HG03521 (cell line): Measurements from ENCODE around the gene CTBP2.

ENCODE experiments used
- ATAC-seq: cut with Tn5 transposase; IDR thresholded peaks from one replicate; pipeline ENCODE4 v1.9.1; 2021; ENCODE audit warnings: mild to moderate bottlenecking, moderate library complexity; ENCODE audit not compliant: unreplicated experiment

Gene CTBP2

GRCh38 chr10:125125951-125126735, 34.2 kb downstream of the CTBP2 start:
- no peak for ATAC-seq

- ATAC-seq, result no peak
Observed at GRCh38 chr10:125124907-125125306, 35.5 kb downstream of the CTBP2 start.

DNA sequence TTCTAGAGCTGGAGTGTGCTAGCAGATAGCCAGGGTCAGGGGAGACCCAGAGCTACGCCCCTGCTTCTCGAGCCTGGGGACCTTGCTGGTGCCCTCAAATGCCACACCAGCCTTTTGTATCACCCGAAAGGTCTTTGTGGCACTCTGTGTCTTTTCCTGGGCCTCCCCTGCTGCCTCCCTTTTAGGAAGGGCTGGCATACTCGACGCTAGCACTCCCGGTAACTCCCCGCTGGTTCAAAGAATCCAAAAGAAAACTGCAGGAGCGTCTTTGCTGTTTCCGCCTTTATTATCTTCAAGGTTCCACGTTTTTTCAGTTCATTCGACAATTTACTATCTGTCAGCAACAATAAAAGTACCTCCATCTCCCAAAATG, 36.3 kb downstream of the CTBP2 start:
- no peak for ATAC-seq

DNA sequence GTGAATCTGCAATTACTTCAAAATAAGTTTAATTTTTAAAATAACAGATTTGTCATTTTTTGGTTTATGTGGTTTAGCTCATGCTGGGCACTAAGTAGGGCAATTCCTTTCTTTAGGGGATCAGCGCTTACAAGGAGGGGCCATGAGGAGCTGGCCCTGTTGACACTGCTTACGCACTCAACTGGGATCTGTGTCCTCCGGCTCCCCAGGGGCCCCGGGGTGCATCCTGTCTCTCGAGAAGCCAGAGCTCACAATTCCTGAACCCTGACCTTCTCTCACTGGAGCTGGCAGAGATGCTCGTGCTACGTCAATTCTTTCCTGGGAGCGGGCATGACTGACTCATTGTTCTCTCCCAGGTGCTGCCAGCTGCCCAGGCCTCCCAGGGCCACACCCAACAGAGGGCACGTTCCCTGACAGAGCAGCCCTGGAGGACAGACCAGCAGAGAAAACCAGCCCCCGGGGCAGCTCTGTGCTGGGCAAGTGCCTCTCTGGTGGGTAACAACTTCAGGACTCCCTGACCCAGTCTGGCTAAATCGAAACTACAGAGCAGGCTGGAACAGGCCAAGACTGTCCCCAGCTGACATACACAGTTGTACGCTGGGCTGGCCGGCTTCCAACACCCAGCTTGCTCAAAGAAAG, 36.8 kb downstream of the CTBP2 start:
- ATAC-seq, result no peak

DNA sequence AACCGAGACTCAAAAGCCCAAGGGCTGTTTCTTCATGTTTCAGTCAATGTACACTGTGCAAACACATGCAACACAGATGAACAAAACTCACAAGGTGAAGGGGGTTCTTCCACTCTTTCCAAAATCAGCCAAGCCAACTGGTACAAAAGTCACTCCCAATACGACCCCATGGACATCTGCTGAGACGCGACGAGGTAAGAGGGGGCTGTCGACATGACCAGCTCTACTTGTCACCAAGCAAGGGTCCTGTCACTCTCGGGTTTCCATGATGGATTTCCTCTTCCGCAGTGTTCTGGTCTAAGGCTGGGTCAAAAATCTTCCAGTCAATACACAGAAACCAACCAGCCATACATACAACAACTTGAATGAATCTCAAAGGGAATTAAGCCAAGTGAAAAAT, 37.8 kb downstream of the CTBP2 start:
- no peak for ATAC-seq

DNA sequence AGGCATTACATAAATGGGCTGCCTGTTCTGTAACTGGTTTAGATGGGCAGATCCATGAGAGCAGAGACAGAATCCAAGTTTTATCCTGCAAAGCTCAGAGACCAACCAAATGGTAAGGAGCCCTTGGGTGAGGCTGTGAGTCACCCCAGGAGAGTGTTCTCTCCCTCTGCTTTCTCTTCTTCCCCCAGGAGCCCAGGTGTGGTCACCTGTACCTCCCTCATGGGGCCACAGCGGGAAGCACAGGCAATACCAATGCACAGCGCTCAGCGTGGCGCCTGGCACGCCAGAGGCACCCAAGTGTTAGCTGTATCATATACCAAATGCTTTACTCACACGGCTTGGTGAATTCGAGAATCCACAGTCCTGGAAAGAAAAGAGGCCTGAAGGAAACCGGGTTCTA, 39.4 kb downstream of the CTBP2 start:
- ATAC-seq, result no peak

GRCh38 chr10:125120053-125120710, 40.2 kb downstream of the CTBP2 start:
- no peak for ATAC-seq

GRCh38 chr10:125118701-125119100, 41.7 kb downstream of the CTBP2 start:
- ATAC-seq, result no peak

DNA sequence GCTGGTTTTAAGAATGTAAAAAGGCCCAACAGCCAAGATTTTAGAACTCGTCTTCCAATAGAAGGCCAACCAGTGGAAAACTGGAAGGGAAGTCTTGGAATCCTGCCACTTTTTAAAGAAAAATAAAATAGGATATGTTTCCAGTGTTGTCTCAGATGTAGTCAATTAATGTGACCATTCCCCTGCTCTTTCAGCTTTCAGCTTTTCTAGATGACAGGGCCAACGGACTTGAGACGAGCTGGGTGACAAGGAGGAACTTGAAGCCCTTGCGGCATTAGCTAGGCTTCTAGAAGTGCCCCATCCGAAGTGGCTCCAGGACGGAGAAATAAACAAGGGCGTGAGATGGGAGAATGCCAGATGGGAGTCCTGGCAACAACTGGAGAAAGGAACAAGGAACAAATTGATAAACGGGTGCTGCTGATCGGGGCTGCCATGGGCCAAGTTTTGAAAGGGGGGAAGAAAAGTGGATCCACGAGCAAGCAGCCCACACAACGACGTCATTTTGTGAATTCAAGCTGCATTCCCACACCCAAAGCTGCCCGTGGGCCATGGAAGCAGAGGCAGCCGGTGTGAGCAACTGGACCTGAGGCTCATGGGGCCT, 42.3 kb downstream of the CTBP2 start:
- ATAC-seq, result no peak

- no peak for ATAC-seq
Observed at GRCh38 chr10:125116652-125117310, 43.6 kb downstream of the CTBP2 start.

DNA sequence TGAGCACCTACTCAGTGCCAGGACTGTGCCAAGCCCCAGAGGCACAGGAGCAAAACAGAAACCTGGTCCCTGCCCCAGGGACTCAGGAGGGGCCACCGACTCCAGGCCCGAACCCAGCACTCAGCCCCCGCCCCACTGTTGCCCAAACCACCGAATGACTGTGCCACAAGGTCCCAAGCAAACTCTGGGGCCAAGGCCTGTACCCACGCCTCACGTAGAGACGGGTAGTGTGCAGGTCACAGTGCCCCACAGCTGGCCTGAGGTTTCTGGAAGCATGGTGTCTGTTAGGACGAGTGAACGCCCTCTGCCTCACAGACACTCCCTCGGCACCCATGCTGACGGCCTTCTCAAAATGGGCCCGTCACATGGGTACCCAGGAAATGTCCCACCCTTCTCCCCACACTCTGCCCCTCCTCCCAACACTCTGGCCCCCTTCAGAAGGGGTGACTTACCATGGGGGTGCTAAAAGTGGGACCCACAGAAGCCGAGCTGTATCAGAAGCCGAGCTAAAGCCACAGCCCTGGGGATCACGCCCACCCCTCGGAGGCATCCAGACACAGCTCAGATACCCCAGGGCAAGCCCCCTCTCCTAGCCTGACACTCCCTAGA, 44.2 kb downstream of the CTBP2 start:
- no peak for ATAC-seq

GRCh38 chr10:125115409-125115808, 45.0 kb downstream of the CTBP2 start:
- no peak for ATAC-seq

DNA sequence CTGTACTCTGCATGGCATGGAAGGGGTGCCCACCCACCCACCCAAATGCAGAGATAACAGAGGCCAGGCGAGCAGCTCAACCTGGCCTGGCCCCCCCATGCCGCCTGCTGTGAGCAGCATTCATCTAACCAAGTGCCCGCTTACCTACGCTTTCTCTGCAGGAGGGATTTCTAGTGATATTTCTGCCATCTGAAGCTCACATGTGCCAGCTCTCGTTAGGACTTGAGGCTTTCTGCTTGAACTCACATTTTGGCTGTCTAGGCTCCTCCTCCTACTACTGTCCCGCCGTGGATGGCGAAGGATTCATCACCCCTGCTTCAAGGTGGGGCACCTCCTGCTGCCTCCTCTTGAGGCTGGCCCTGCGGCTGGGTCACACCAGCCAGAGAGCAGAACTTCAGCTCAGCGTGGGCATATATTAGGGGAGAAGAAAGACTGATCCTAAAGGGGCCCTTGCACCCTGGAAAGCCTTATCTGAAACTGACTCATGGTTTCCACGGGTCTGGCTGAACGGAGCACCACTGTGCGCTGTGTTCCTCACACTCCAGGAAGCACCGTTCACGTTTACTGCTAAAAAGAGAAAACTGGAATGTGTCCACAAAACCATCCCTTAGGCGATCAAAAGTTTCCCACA, 45.5 kb downstream of the CTBP2 start:
- ATAC-seq, result no peak

- ATAC-seq, result no peak
Observed at GRCh38 chr10:125113691-125114371, 46.5 kb downstream of the CTBP2 start.

GRCh38 chr10:125112697-125113494, 47.5 kb downstream of the CTBP2 start:
- no peak for ATAC-seq

DNA sequence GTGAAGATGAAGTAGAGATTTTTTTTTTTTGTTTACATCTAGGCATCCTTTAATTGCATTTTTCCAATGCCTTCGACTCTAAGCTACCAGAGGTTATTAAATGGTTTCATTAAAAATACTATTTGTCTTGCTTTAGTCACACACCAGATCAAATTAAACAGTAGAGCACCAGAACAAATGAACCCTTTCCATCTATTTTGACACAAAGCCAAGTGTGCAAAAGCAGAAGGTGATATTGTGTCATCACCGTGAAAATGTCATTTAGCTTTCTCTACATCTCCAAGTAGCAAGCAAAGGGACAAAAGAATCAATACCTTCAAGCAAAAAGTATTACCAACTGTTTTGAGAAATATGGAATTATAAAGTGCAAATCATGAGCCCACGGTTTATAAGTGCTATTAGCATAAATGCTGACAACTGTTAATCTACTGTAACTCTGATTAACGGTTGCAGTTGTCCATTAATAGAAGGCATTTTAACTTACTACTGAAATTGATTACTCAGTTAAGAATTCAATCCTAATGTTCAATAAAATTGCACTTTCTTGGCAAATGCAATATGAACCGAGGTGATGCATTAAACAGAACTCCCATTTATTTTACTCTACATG, 49.1 kb downstream of the CTBP2 start:
- ATAC-seq, result no peak

- no peak for ATAC-seq
Observed at GRCh38 chr10:125107965-125108580, 52.3 kb downstream of the CTBP2 start.
